ENCODE measurements around the gene FKBP15. TPM values are rescaled to one million over a fixed set of nuclear protein-coding genes. Genes with fewer than 3 reads are reported as not detected.

The FKBP15 gene
- total and polyA plus RNA-seq, 2 of the 13 experiments (the other 11 are each of a cell fraction or from before 2014, with no cell fraction given), result 12.3 to 18.6 TPM

- TF ChIP-seq, protein P1, sequence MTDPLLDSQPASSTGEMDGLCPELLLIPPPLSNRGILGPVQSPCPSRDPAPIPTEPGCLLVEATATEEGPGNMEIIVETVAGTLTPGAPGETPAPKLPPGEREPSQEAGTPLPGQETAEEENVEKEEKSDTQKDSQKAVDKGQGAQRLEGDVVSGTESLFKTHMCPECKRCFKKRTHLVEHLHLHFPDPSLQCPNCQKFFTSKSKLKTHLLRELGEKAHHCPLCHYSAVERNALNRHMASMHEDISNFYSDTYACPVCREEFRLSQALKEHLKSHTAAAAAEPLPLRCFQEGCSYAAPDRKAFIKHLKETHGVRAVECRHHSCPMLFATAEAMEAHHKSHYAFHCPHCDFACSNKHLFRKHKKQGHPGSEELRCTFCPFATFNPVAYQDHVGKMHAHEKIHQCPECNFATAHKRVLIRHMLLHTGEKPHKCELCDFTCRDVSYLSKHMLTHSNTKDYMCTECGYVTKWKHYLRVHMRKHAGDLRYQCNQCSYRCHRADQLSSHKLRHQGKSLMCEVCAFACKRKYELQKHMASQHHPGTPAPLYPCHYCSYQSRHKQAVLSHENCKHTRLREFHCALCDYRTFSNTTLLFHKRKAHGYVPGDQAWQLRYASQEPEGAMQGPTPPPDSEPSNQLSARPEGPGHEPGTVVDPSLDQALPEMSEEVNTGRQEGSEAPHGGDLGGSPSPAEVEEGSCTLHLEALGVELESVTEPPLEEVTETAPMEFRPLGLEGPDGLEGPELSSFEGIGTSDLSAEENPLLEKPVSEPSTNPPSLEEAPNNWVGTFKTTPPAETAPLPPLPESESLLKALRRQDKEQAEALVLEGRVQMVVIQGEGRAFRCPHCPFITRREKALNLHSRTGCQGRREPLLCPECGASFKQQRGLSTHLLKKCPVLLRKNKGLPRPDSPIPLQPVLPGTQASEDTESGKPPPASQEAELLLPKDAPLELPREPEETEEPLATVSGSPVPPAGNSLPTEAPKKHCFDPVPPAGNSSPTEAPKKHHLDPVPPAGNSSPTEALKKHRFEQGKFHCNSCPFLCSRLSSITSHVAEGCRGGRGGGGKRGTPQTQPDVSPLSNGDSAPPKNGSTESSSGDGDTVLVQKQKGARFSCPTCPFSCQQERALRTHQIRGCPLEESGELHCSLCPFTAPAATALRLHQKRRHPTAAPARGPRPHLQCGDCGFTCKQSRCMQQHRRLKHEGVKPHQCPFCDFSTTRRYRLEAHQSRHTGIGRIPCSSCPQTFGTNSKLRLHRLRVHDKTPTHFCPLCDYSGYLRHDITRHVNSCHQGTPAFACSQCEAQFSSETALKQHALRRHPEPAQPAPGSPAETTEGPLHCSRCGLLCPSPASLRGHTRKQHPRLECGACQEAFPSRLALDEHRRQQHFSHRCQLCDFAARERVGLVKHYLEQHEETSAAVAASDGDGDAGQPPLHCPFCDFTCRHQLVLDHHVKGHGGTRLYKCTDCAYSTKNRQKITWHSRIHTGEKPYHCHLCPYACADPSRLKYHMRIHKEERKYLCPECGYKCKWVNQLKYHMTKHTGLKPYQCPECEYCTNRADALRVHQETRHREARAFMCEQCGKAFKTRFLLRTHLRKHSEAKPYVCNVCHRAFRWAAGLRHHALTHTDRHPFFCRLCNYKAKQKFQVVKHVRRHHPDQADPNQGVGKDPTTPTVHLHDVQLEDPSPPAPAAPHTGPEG (CRISPR knock-in tag; IDR thresholded peaks at IDR 0.05), result peak; percentile 69
- TF ChIP-seq ZNF281 (CRISPR knock-in tag; IDR thresholded peaks at IDR 0.05; ENCODE audit: borderline replicate concordance) (no peak), ZNF687 (CRISPR knock-in tag; IDR thresholded peaks at IDR 0.05) (peak; percentile 79), IRF9 (CRISPR knock-in tag; IDR thresholded peaks at IDR 0.05; ENCODE audit: borderline replicate concordance) (peak; percentile 22; the same call in 1 of the 2 replicates), THYN1 (CRISPR knock-in tag; IDR thresholded peaks at IDR 0.05; ENCODE audit: borderline replicate concordance, low read depth) (no peak), ARNTL (CRISPR knock-in tag; IDR thresholded peaks at IDR 0.05) (no peak; the same call in 1 of the 2 replicates), SNRNP70 (IDR thresholded peaks at IDR 0.05; ENCODE audit: low read depth, low read length) (no peak), PLSCR1 (CRISPR knock-in tag; IDR thresholded peaks at IDR 0.05; ENCODE audit: borderline replicate concordance) (no peak)
These were observed 70.1 kb downstream of the FKBP15 start, which contains the start of gene SLC31A2 (continued) for GRCh38 chr9:113150670-113151611.

Measured in HepG2 (cell line).